ENCODE results near the gene MICAL3.

The MICAL3 gene

DNA sequence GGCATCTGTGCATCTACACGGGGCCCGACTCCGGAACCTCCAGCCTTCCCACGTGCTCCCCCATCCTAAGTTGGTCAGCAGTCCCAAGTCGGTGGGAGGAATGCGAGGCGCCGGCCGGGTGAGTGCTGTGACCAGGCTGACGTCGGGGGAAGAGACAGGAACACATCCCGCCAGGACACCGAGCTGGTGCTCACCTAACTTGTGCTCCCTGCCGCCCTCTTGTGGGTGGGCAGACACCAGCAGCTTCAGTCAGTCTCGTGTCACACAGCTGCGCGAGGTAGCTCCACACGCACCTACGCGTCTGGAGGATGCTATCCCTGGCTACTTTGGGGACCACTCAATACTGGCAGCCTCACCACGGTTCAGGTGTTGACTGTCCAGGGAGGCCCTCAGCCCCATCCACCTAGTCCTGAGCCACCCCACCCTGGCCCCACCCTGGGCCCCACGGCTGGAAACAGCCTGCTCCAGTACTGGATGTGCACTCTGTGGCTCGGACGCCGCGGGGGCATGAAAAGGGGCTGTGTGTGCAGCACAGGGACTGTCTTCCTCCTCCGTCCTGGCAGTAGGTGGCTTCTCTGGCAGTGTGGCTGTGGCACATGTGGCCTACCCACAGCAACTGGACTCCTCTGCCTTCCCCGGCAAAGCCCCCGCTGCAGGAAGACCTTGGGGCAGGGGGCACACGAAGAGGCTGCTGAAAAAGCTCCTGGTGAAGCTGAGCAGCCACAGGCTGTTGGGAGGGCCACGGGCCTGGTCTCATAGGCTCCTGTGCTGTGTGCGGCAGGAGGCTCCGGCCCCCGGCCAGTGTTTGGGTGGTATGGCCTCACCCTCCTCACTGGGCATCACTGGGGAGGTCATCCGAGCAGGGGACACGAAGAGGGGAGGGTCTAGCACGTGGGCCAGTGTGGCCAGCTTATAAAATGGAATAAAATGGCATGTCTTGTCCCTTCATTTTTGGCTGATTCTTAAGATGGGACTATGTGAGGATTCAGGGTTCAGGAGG, 238.9 kb downstream of the MICAL3 start:
- no peak for FAIRE-seq

DNA sequence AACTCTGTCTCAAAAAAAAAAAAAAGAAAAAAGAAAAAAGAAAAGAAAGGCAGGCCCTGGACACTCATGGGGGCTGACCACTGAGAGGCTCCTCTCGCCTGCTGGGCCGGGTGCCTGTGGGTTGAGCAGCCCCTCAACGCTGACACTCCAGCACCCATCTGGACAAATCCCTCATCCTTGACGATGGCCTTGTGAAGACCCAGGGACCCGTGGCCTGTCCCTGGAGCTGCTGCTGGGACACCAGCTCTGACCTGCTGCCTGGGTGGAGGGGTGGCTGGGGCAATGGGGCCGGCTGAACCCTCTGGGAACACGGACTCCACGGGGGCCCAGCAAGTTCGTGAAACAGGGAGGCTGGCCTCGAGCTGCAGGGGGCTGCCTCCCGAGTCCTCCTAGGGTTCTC, 239.6 kb downstream of the MICAL3 start:
- FAIRE-seq: no peak

DNA sequence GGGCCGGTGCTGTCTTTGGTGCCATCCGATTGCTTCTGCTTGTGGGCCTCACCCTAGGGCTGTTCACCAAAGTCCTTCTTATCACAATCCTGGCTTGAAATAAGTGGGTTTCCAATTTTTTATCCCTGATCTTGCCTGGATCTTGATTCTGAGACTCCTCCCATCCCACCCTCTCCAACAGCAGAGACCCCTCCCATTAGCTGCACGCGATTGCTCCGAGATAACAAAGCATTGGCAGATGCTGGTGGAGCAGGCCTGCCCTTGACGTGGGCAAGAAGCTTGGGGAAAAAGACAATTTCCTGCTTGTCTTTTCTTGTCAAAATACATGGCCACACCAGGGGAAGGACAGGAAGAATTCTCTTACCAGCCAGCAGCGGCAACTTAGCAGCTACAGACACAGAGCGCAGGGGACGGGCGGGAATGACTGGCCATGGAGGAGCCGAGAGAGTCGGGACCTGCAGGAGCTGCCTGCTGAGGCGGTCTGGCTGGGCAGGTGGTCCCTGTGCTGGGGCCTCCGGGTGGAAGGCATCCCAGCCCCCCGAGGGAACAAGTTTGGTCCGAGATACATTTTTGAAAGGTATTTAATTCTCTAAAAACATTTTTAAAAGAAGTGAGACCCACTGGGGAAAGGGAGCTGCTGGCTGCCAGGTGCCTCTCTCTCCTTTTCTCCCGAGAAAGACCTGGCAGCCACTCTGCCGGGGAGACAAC, 240.4 kb downstream of the MICAL3 start:
- no peak for FAIRE-seq

DNA sequence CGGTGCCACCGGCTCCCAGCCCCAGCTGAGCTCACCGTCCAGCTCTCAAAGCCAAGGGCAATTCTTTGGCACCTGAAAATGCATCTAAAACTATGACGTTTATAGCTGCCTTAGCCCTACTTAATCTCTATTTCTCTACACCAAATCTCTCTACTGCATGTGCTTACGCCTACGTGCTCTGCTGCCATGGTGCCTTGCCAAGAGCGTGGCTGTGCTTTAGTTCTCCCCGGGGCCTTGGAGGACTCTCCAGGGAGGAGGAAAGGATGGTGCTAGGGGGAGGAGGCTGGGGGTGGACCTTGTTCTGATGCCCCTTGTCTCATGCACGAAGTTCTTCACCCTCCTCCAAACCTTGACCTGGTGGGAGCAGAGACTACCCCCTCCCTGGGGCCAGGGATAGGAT, 241.0 kb downstream of the MICAL3 start:
- FAIRE-seq: no peak

GRCh38 chr22:17782621-17783020, 241.7 kb downstream of the MICAL3 start:
- no peak for FAIRE-seq

- FAIRE-seq: no peak
Observed at GRCh38 chr22:17782158-17782557, 242.2 kb downstream of the MICAL3 start.

- no peak for FAIRE-seq
Observed at GRCh38 chr22:17781319-17782031, 242.9 kb downstream of the MICAL3 start.

- FAIRE-seq: no peak
Observed at GRCh38 chr22:17780741-17781318, 243.5 kb downstream of the MICAL3 start.

DNA sequence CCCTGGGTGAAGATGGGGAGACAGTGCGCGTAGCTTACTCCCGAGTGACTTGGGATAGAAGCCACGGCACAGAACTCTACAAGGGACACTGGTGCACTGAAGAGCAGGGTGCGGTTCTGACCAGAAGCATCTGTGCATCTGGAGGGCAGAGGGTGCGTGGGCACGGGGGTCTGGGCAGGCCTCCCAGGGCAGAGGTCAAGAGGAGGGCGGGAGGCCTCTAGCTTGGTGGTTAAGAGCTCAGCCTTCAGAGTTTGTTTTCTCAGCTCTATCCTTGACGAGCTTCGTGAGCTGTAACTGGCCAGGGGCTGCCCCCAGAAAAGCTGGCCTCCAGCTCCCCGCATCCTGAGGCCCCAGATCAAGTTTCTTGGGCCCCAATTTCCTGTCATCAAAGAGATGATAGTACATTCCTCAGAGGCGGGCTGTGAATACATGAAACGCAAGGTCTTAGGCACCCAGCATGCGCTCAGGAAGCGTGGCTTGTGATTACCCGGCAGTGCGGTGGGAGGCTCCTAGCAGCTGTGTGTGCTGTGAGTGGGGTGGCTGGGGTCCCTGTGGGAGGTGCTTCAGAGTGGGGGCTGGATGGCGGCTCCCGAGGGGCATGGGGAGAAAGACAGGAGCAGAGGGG, 244.1 kb downstream of the MICAL3 start:
- no peak for FAIRE-seq

DNA sequence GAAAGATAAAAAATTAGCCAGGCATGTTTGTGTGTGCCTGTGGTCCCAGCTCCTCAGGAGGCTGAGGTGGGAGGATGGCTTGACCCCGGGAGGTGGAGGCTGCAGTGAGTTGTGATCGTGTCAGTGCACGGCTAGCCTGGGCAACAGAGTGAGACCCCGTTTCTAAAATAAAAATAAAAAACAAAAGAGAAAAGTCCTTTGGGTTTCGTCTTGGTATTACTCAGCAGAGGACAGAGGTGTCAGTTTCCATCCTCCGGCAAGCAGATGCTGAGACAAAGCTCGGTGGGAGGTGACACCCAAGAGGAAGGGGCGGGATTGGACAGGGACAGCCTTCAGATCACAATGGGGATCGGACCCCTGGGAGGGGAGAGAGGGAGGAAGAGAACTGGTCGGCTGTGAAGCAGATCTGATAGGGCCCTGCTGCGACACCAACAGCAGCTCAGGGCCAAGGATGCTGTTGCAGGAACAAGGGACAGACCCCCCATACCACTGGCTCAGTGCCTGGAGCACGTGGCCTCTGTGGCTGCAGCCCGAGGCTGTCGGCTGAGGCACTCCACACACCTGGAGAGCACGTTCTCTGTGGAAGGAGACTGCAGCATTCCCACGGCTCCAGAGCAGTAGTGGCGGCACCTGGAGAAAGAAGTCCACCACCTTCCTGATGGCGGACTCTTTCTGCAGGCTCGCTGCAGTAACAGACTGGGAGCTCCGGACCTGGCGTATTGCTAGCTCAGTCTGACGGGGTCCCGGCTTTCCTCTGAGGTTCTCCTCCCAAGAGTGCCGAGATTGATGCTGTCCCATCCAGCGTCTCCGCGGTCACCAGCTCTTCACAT, 244.9 kb downstream of the MICAL3 start:
- FAIRE-seq: no peak

DNA sequence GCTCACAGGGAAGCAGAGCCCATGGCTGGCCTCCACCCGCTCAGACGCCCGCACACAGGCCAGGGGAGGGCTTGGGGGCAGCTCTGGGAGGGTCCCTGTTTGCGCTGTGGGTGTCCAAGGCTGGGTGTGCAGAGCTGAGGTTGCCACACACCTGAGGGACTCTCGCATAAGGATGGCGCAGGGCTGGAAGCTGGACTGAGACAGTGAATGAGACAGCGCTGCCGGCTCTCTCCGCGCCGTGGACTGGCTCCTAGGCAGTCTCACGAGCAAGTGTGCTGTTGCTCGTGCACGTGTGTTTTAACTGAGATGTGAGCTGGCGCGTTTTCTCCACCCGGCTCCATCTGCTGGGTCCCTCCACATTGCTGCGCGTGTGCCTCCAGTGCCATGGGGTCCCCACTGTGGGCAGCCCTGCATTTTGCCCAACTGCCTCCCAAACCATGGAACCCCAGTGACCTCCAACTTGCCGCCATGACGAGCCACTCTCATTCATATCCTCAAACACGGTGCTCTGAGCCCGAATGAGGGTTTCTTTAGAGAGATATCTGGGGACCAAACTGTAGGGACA, 245.9 kb downstream of the MICAL3 start:
- no peak for FAIRE-seq

DNA sequence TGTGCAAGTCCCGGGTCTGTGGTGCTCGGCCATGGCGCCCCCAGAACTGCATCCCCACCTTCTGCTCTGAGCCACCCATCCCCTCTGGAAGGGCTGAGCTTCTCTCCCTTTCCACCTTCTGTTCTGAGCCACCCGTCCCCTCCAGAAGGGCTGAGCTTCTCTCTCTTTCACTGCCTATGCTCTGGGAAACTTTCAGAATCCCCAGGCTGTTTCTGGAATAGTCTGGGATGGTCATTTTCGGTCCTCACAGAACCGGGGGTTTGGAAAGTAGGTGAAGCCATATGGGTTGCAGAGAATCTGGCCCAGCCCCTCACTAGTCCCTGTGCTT, 246.7 kb downstream of the MICAL3 start:
- FAIRE-seq: no peak

- no peak for FAIRE-seq
Observed at GRCh38 chr22:17777005-17777716, 247.2 kb downstream of the MICAL3 start.

DNA sequence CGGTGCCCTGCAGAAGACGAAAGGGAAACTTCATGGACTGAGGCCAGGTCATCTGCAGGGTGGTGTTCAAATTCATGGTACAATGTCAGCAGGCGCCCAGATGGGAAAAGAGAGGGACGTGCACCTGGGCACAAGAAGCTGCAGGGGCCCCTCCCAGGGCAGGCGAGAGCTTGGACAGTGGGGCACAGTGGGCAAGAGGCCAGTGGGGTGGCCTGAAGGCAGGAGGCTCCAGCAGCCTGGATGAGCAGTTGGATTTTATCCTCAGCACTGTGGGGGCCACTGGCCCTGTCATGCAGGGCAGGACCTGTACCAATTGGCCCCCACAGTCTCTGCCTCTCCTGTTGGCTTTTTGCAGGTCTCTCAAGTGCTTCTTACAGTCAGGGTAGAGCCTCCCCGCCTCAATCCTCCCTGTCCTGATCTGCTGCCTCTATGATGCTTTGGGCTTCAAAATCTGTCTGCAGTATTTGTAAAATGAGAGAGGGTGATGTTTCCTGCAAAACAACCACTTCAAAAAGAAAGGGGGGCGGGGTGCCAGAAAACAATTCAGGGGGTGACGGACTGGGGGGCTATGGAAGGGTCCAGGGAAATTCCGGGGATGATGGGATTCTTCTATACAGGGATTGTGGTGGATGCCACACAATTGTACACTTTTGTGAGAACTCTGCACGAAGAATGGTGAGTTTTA, 248.4 kb downstream of the MICAL3 start:
- no peak for FAIRE-seq

DNA sequence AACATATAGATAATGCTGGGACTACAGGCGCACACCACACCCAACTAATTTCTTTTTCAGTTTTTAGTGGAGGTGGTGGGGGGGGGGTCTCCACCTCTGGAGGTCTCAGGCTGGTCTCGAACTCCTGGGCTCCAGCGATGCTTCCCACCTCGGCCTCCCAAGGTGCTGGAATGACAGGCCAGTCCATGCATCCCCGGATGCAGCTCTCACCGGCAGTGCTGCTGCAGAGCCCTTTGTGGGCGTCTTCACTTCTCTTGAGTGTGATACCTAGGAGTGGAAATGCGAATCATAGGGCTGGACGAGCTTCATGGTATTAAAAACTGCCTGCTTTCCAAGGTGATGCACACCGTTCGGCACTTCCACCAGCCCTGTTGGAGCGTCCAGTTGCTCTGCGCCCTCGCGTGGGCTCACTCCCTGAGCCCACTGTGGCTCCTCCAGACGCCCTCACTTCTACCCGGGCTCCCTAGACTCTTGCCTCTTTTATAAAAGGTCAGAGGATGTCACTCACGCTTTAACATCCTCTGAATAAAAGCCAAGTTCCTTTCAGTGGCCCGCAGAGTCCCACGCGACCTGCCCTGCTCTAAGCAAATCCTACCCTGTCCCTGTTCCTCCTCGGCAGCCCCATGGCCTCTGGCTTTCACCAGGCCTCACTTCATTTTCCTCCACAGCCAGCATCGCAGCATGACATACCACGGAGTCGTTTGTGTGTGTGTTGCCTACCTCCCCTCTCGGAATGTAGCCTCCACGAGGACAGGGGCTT, 249.3 kb downstream of the MICAL3 start:
- FAIRE-seq: no peak

GRCh38 chr22:17774206-17774925, 250.0 kb downstream of the MICAL3 start, which contains the start of gene BID:
Gene BID (minus strand): TSS chr22:17774469. CDS start chr22:17750116, 24,353 bp downstream.
- FAIRE-seq: no peak

DNA sequence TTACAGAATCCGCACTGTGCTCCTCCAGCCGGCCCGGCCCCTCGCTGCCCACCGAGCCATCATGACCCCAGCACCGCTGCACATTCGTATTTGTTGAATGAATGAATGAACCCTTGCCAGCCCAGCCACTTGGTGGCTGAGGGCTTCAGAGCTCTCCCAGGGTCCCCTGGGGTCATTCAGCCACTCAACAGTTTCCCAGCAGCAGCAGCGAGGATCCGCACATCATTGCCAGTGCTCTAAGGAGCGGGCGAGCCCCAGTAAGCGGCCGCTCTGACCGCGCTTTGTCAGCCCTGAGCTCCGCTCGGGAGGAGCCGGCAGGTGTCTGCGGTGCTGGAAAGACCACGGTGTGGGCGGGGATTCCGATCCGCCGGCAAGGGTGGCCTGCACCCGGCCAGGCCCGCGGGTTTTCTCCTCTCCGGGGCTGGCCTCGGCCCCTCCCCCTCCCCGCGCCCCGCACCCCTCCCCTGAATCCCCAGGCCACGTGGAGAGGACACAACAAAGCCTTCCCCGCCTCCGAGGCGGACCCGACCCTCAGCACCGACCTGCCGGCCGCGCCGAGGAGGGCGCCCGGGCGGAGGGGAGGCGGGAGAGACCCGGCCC, 250.7 kb downstream of the MICAL3 start:
- FAIRE-seq: no peak
